OCI-LY3 (cell line): ENCODE results near the gene ARID1B.

Experiments used
- EZH2phosphoT487 ChIP-seq: fragments of 200-600 bp; shearing (Covaris generic); IDR thresholded peaks from 2 replicates; pipeline ENCODE4 v1.6.1; 2018; ENCODE audit warnings: antibody characterized with exemption, mixed run types, low read depth
- TF ChIP-seq, protein P1 (sequence below): fragments of 200-600, 300-600 bp; sonication (generic); IDR thresholded peaks from 2 replicates; pipeline ENCODE4 v1.5.1; 2014; ENCODE audit warnings: antibody characterized with exemption, low read length, low read depth

- TF ChIP-seq, protein P1, sequence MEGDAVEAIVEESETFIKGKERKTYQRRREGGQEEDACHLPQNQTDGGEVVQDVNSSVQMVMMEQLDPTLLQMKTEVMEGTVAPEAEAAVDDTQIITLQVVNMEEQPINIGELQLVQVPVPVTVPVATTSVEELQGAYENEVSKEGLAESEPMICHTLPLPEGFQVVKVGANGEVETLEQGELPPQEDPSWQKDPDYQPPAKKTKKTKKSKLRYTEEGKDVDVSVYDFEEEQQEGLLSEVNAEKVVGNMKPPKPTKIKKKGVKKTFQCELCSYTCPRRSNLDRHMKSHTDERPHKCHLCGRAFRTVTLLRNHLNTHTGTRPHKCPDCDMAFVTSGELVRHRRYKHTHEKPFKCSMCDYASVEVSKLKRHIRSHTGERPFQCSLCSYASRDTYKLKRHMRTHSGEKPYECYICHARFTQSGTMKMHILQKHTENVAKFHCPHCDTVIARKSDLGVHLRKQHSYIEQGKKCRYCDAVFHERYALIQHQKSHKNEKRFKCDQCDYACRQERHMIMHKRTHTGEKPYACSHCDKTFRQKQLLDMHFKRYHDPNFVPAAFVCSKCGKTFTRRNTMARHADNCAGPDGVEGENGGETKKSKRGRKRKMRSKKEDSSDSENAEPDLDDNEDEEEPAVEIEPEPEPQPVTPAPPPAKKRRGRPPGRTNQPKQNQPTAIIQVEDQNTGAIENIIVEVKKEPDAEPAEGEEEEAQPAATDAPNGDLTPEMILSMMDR, result no peak
- TF ChIP-seq EZH2phosphoT487, result no peak
These were observed 330.4 kb downstream of the ARID1B start for GRCh38 chr6:157107571-157107914.
